ENCODE measurements around the gene TXNDC11. TPM values are rescaled to one million over a fixed set of nuclear protein-coding genes. Genes with fewer than 3 reads are reported as not detected.

TXNDC11 gene
- total and polyA plus RNA-seq, 3 experiments from 2014 or later = 32.8 to 57.8 (median 38.8) TPM

GRCh38 chr16:11748404-11749254 lies 6.0 kb upstream of the TXNDC11 start:
- CTCF ChIA-PET = interaction anchor here (1.0 kb wide), 1 partner anchor 48 kb away, joined by 3 read pairs; the partner anchor contains the start of gene ZC3H7A
- DNase-seq = no peak
- Mint-ChIP-seq H3K27ac (peak overlapping the region in 2 of 8 donors; percentile 28 to 82), H3K36me3 (peaks cover 9 to 44% (median 15%) of the 10 kb centered on the region in 3 donors), H3K9me3 (no peaks in the 10 kb centered on the region), H3K4me1 (peaks cover 5 to 7% (median 7%) of the 10 kb centered on the region in 3 donors), H3K27me3 (no peaks in the 10 kb centered on the region), H3K4me3 (no peak overlapping the region)
- H3K27me3 ChIP-seq (ENCODE audit: insufficient read depth, low read length, poor library complexity, severe bottlenecking) = no peaks in the 10 kb centered on the region
- peaks cover 4% of the 10 kb centered on the region for H3K4me1 ChIP-seq (ENCODE audit: insufficient read depth, low read length)
- POLR2A ChIA-PET = no interaction called here
- H3K9me3 ChIP-seq (ENCODE audit: low read length) = no peaks in the 10 kb centered on the region
- H3K27ac ChIP-seq (ENCODE audit: low read depth, low read length) = no peak overlapping the region
- H3K4me3 ChIP-seq (ENCODE audit: low read length) = no peak overlapping the region
- H3K36me3 ChIP-seq (ENCODE audit: insufficient read depth, low read length) = peaks cover 19% of the 10 kb centered on the region

DNA sequence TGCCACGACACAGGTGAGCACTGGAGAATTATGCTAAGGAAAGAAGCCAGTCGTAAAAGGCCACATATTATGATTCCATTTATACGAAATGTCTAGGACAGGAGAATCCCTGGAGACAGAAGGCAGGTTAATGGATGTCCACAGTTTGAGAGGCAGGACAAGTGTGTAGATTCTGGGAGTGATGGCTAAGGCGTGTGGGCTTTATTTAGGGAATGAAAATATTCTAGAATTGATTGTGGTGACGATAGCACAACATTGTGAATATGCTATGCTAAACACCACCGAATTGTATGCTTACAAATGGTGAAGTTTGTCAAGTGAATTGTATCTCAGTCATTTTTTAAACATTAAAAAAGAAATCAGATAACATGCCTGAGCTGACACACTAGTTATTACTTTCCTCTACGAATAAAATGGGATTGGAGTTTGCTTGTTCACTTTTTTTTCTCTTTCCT lies 5.3 kb upstream of the TXNDC11 start:
- Histone ChIP-seq H3K27me3 (ENCODE audit: insufficient read depth, low read length, poor library complexity, severe bottlenecking) (no peaks in the 10 kb centered on the region), H3K4me3 (ENCODE audit: low read length) (no peak overlapping the region), H3K9me3 (ENCODE audit: low read length) (no peaks in the 10 kb centered on the region), H3K4me1 (ENCODE audit: insufficient read depth, low read length) (peaks cover 10% of the 10 kb centered on the region), H3K36me3 (ENCODE audit: insufficient read depth, low read length) (peaks cover 14% of the 10 kb centered on the region), H3K27ac (ENCODE audit: low read depth, low read length) (no peak overlapping the region)
- Mint-ChIP-seq H3K4me3 (no peak overlapping the region), H3K36me3 (peaks cover 9 to 39% (median 12%) of the 10 kb centered on the region in 3 donors), H3K27ac (peak overlapping the region in 5 of 8 donors; percentile 28 to 90 (median 43)), H3K27me3 (no peaks in the 10 kb centered on the region), H3K4me1 (peaks cover 9 to 12% (median 10%) of the 10 kb centered on the region in 3 donors), H3K9me3 (no peaks in the 10 kb centered on the region)
- ChIA-PET CTCF (interaction anchor here (1.0 kb wide), 1 partner anchor 49 kb away, joined by 3 read pairs; the partner anchor contains the start of gene ZC3H7A), POLR2A (no interaction called here)
- DNase-seq = no peak

DNA sequence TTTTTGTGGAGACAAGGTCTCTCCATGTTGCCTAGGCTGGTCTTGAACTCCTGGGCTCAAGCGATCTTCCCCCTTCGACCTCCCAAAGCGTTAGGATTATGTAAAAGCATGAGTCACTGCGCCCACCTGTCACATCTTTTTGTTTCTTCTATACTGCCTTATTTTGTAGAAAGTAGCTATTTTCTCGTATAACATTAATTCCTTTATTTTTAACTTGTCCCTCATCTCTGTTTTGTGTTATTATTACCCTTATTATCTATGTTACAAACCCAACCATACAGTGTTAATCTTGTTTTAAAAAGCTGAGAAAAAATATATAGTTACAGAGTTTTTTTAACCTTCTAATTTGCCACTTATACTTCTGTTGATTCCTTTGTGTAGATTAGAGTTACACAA lies 1.4 kb upstream of the TXNDC11 start:
- POLR2A ChIA-PET = interaction anchor here (0.6 to 3.7 kb wide), 8 partner anchors 8 to 338 kb away, joined by 3 to 60 read pairs (median 4); partner anchors contain the start of gene ZC3H7A
- CTCF ChIA-PET = interaction anchor here (0.8 to 3.9 kb wide), 4 partner anchors 14 to 54 kb away, joined by 3 to 34 read pairs (median 6); partner anchors contain the start of gene ZC3H7A

GRCh38 chr16:11743308-11744074 lies 834 bp upstream of the TXNDC11 start:
- no peaks in the 10 kb centered on the region for H3K36me3 ChIP-seq (ENCODE audit: insufficient read depth, low read length)
- POLR2A ChIA-PET = interaction anchor here (0.5 to 3.7 kb wide), 14 partner anchors 8 to 799 kb away, joined by 3 to 60 read pairs (median 4); partner anchors contain the start of genes CLEC16A, GSPT1, SNN and SOCS1
- H3K27me3 ChIP-seq (ENCODE audit: insufficient read depth, low read length, poor library complexity, severe bottlenecking) = no peaks in the 10 kb centered on the region
- H3K4me3 Mint-ChIP-seq = peak overlapping the region; percentile 91 to 96 (median 93)
- H3K4me1 ChIP-seq (ENCODE audit: insufficient read depth, low read length) = peaks cover 42% of the 10 kb centered on the region
- no peaks in the 10 kb centered on the region for H3K9me3 ChIP-seq (ENCODE audit: low read length)
- H3K36me3 Mint-ChIP-seq = peaks cover 0 to 26% (median 0%) of the 10 kb centered on the region in 3 donors
- no peaks in the 10 kb centered on the region for H3K27me3 Mint-ChIP-seq
- H3K27ac ChIP-seq (ENCODE audit: low read depth, low read length) = peak overlapping the region; percentile 91
- no peaks in the 10 kb centered on the region for H3K9me3 Mint-ChIP-seq
- H3K4me3 ChIP-seq (ENCODE audit: low read length) = peak overlapping the region; percentile 91
- H3K27ac Mint-ChIP-seq = peak overlapping the region; percentile 95 to 99 (median 98)
- peak in 4 of 5 donors; percentile 11 to 55 (median 30) for DNase-seq
- peaks cover 42 to 50% (median 44%) of the 10 kb centered on the region in 3 donors for H3K4me1 Mint-ChIP-seq
- CTCF ChIA-PET = interaction anchor here (0.9 to 3.9 kb wide), 9 partner anchors 11 to 341 kb away, joined by 3 to 34 read pairs (median 5); partner anchors contain the start of gene ZC3H7A

More for the DNA sequence above, 1.4 kb upstream of the TXNDC11 start:
- Histone ChIP-seq H3K4me1 (ENCODE audit: insufficient read depth, low read length) (peaks cover 37% of the 10 kb centered on the region), H3K27ac (ENCODE audit: low read depth, low read length) (no peak overlapping the region), H3K27me3 (ENCODE audit: insufficient read depth, low read length, poor library complexity, severe bottlenecking) (no peaks in the 10 kb centered on the region), H3K9me3 (ENCODE audit: low read length) (no peaks in the 10 kb centered on the region), H3K36me3 (ENCODE audit: insufficient read depth, low read length) (no peaks in the 10 kb centered on the region), H3K4me3 (ENCODE audit: low read length) (no peak overlapping the region)
- Mint-ChIP-seq H3K4me3 (peak overlapping the region; percentile 91 to 96 (median 93)), H3K9me3 (no peaks in the 10 kb centered on the region), H3K27me3 (no peaks in the 10 kb centered on the region), H3K27ac (peak overlapping the region; percentile 56 to 99 (median 98)), H3K4me1 (peaks cover 36 to 44% (median 39%) of the 10 kb centered on the region in 3 donors), H3K36me3 (peaks cover 0 to 25% (median under 1%) of the 10 kb centered on the region in 3 donors)
- DNase-seq = no peak

GRCh38 chr16:11742093-11742535 lies 543 bp downstream of the TXNDC11 start:
- H3K4me1 Mint-ChIP-seq = peaks cover 51 to 63% (median 52%) of the 10 kb centered on the region in 3 donors
- H3K36me3 Mint-ChIP-seq = peaks cover 0 to 30% (median 2%) of the 10 kb centered on the region in 3 donors
- peak overlapping the region; percentile 92 to 95 (median 94) for H3K4me3 Mint-ChIP-seq
- H3K27me3 Mint-ChIP-seq = no peaks in the 10 kb centered on the region
- POLR2A ChIA-PET = interaction anchor here (0.7 to 3.7 kb wide), 9 partner anchors 9 to 797 kb away, joined by 3 to 60 read pairs (median 6); partner anchors contain the start of genes CLEC16A, GSPT1, SNN and SOCS1
- Histone ChIP-seq H3K4me1 (ENCODE audit: insufficient read depth, low read length) (peaks cover 48% of the 10 kb centered on the region), H3K27ac (ENCODE audit: low read depth, low read length) (peak overlapping the region; percentile 91), H3K4me3 (ENCODE audit: low read length) (peak overlapping the region; percentile 84), H3K27me3 (ENCODE audit: insufficient read depth, low read length, poor library complexity, severe bottlenecking) (no peaks in the 10 kb centered on the region), H3K36me3 (ENCODE audit: insufficient read depth, low read length) (no peaks in the 10 kb centered on the region), H3K9me3 (ENCODE audit: low read length) (no peaks in the 10 kb centered on the region)
- peak in 3 of 5 donors; percentile 15 to 67 (median 47) for DNase-seq
- H3K9me3 Mint-ChIP-seq = no peaks in the 10 kb centered on the region
- CTCF ChIA-PET = interaction anchor here (0.7 to 3.9 kb wide), 11 partner anchors 9 to 339 kb away, joined by 3 to 34 read pairs (median 4); partner anchors contain the start of gene ZC3H7A
- peak overlapping the region; percentile 40 to 99 (median 96) for H3K27ac Mint-ChIP-seq

- Mint-ChIP-seq H3K36me3 (peaks cover 0 to 44% (median 2%) of the 10 kb centered on the region in 3 donors), H3K27me3 (no peaks in the 10 kb centered on the region), H3K27ac (peak overlapping the region in 7 of 8 donors; percentile 40 to 99 (median 96)), H3K9me3 (no peaks in the 10 kb centered on the region), H3K4me3 (peak overlapping the region; percentile 92 to 95 (median 94)), H3K4me1 (peaks cover 60 to 77% (median 67%) of the 10 kb centered on the region in 3 donors)
- H3K4me3 ChIP-seq (ENCODE audit: low read length) = peak overlapping the region; percentile 84
- DNase-seq = no peak
- peaks cover 50% of the 10 kb centered on the region for H3K4me1 ChIP-seq (ENCODE audit: insufficient read depth, low read length)
- POLR2A ChIA-PET = no interaction called here
- CTCF ChIA-PET = no interaction called here
- H3K27ac ChIP-seq (ENCODE audit: low read depth, low read length) = peak overlapping the region; percentile 91
- H3K36me3 ChIP-seq (ENCODE audit: insufficient read depth, low read length) = peaks cover 8% of the 10 kb centered on the region
- no peaks in the 10 kb centered on the region for H3K27me3 ChIP-seq (ENCODE audit: insufficient read depth, low read length, poor library complexity, severe bottlenecking)
- no peaks in the 10 kb centered on the region for H3K9me3 ChIP-seq (ENCODE audit: low read length)
Observed at GRCh38 chr16:11740567-11740966, 2.1 kb downstream of the TXNDC11 start.
